WTC11 (cell line): ENCODE measurements around the gene ADAMTS2. TPM values are rescaled to one million over a fixed set of nuclear protein-coding genes. Genes with fewer than 3 reads are reported as not detected.

ENCODE experiments used
- ATAC-seq: fragments of 200-7000 bp; cut with Tn5 transposase; 2 replicates; pipeline ENCODE4 v1.10.0; 2021; ENCODE audit warnings: mild to moderate bottlenecking, moderate library complexity
- CTCF ChIA-PET: fragments of 300-600 bp; sonication (Branson Sonifier 250); formaldehyde crosslinking; loops from one replicate; lab custom pipeline; 2021; ENCODE audit warnings: antibody characterized with exemption; lab: Charles Lee
- POLR2A ChIA-PET: fragments of 350-600 bp; sonication (Branson Sonifier 250); formaldehyde crosslinking; loops from one replicate; lab custom pipeline; 2021; ENCODE audit warnings: antibody characterized with exemption; lab: Charles Lee
- DNase-seq: peaks from one replicate; pipeline ENCODE4 v3.0.0; 2021; ENCODE audit warnings: low spot score
- H3K27ac Mint-ChIP-seq: 2 replicates; pipeline ENCODE4 v1.8.0; 2021; ENCODE audit warnings: mixed read lengths
- H3K27me3 Mint-ChIP-seq: 2 replicates; pipeline ENCODE4 v1.8.0; 2021; ENCODE audit warnings: low read depth, mild to moderate bottlenecking, moderate library complexity, mixed read lengths
- H3K36me3 Mint-ChIP-seq: 2 replicates; pipeline ENCODE4 v1.8.0; 2021; ENCODE audit warnings: mixed read lengths
- H3K4me1 Mint-ChIP-seq: 2 replicates; pipeline ENCODE4 v1.8.0; 2022; ENCODE audit warnings: mixed read lengths
- H3K4me3 Mint-ChIP-seq: 2 replicates; pipeline ENCODE4 v1.8.0; 2021; ENCODE audit warnings: mild to moderate bottlenecking, moderate library complexity, mixed read lengths
- H3K9me3 Mint-ChIP-seq: 2 replicates; pipeline ENCODE4 v1.8.0; 2021; ENCODE audit warnings: mixed read lengths
- AFF4 ChIP-seq: sonication (generic); formaldehyde crosslinking; IDR thresholded peaks from 2 replicates; pipeline ENCODE4 v1.8.1; 2023; ENCODE audit warnings: mild to moderate bottlenecking, missing genetic modification reagents, borderline replicate concordance
- ARID4B ChIP-seq: sonication (generic); formaldehyde crosslinking; IDR thresholded peaks from 2 replicates; pipeline ENCODE4 v1.8.0; 2023; ENCODE audit warnings: missing genetic modification reagents, mild to moderate bottlenecking, borderline replicate concordance
- CREM ChIP-seq: sonication (generic); formaldehyde crosslinking; IDR thresholded peaks from 2 replicates; pipeline ENCODE4 v1.8.1; 2022; ENCODE audit warnings: mild to moderate bottlenecking, missing genetic modification reagents, moderate library complexity
- ERG ChIP-seq: fragments of 250-450 bp; sonication (Bioruptor Pico); IDR thresholded peaks from 2 replicates; pipeline ENCODE4 v1.8.0; 2021; ENCODE audit warnings: mild to moderate bottlenecking
- GRHL2 ChIP-seq: fragments of 250-450 bp; sonication (Bioruptor Pico); IDR thresholded peaks from 2 replicates; pipeline ENCODE4 v1.8.0; 2022; ENCODE audit warnings: mild to moderate bottlenecking, moderate library complexity; ENCODE audit not compliant: insufficient replicate concordance, severe bottlenecking
- IRF2 ChIP-seq: sonication (generic); formaldehyde crosslinking; IDR thresholded peaks from 2 replicates; pipeline ENCODE4 v1.8.0; 2022; ENCODE audit warnings: low read depth, missing genetic modification reagents, borderline replicate concordance
- MAX ChIP-seq: sonication (generic); formaldehyde crosslinking; IDR thresholded peaks from 2 replicates; pipeline ENCODE4 v1.8.0; 2022; ENCODE audit warnings: mild to moderate bottlenecking, missing genetic modification reagents
- MXD4 ChIP-seq: fragments of 250-450 bp; sonication (Bioruptor Pico); IDR thresholded peaks from 2 replicates; pipeline ENCODE4 v1.8.0; 2021; ENCODE audit warnings: mild to moderate bottlenecking, moderate library complexity, borderline replicate concordance
- MYBL2 ChIP-seq: sonication (generic); formaldehyde crosslinking; IDR thresholded peaks from 2 replicates; pipeline ENCODE4 v1.8.1; 2023; ENCODE audit warnings: mild to moderate bottlenecking, moderate library complexity, missing genetic modification reagents
- PRRX2 ChIP-seq: fragments of 250-450 bp; sonication (Bioruptor Pico); IDR thresholded peaks from 2 replicates; pipeline ENCODE4 v1.8.0; 2021; ENCODE audit warnings: mild to moderate bottlenecking
- SMAD3 ChIP-seq: sonication (generic); formaldehyde crosslinking; IDR thresholded peaks from 2 replicates; pipeline ENCODE4 v1.8.0; 2022; ENCODE audit warnings: missing genetic modification reagents, mild to moderate bottlenecking, borderline replicate concordance
- TCF7 ChIP-seq: sonication (generic); formaldehyde crosslinking; IDR thresholded peaks from 2 replicates; pipeline ENCODE4 v1.8.0; 2022; ENCODE audit warnings: mild to moderate bottlenecking, low read depth, missing genetic modification reagents, moderate library complexity
- ZBTB21 ChIP-seq: sonication (generic); formaldehyde crosslinking; IDR thresholded peaks from 2 replicates; pipeline ENCODE4 v1.8.1; 2023; ENCODE audit warnings: mild to moderate bottlenecking, missing genetic modification reagents, borderline replicate concordance
- ZNF138 ChIP-seq: sonication (generic); formaldehyde crosslinking; conservative IDR thresholded peaks from 2 replicates; pipeline ENCODE4 v1.8.1; 2022; ENCODE audit warnings: mild to moderate bottlenecking, moderate library complexity, missing genetic modification reagents
- ZNF416 ChIP-seq: fragments of 250-450 bp; sonication (Bioruptor Pico); IDR thresholded peaks from 2 replicates; pipeline ENCODE4 v1.9.0; 2021; ENCODE audit warnings: mild to moderate bottlenecking, inconsistent platforms
- ZNF425 ChIP-seq: fragments of 250-450 bp; sonication (Bioruptor Pico); conservative IDR thresholded peaks from 2 replicates; pipeline ENCODE4 v1.9.0; 2021; ENCODE audit warnings: mild to moderate bottlenecking
- total RNA-seq: library from RNA; stranded (reverse); gene quantifications from 3 replicates; pipeline ENCODE4 v1.2.3, GENCODE V29; 2021
- TF ChIP-seq, protein P1 (sequence below): fragments of 250-450 bp; sonication (Bioruptor Pico); IDR thresholded peaks from 2 replicates; pipeline ENCODE4 v1.9.0; 2021; ENCODE audit warnings: mild to moderate bottlenecking
- TF ChIP-seq, protein P2 (sequence below): fragments of 250-450 bp; sonication (Bioruptor Pico); IDR thresholded peaks from 2 replicates; pipeline ENCODE4 v1.9.0; 2021; ENCODE audit warnings: moderate library complexity, mild to moderate bottlenecking, inconsistent platforms, borderline replicate concordance

The ADAMTS2 gene
- total RNA-seq, 1 experiment from 2014 or later, result 11.2 TPM

- Mint-ChIP-seq H3K9me3 (peaks cover 16% of the 10 kb centered on the region), H3K36me3 (no peaks in the 10 kb centered on the region), H3K4me1 (no peaks in the 10 kb centered on the region), H3K27ac (no peak overlapping the region), H3K27me3 (no peaks in the 10 kb centered on the region), H3K4me3 (no peak overlapping the region)
- ATAC-seq (no peak), DNase-seq (no peak)
- POLR2A ChIA-PET, result no interaction called here
- CTCF ChIA-PET, result interaction anchor here (1.6 kb wide), 1 partner anchor 27 kb away, joined by 5 read pairs; no protein-coding TSS in a partner anchor
- TF ChIP-seq IRF2 (CRISPR knock-in tag) (no peak), ERG (CRISPR knock-in tag) (no peak), ZNF138 (CRISPR knock-in tag) (no peak), ZBTB21 (no peak), MXD4 (CRISPR knock-in tag) (no peak), ZNF416 (CRISPR knock-in tag) (no peak), TCF7 (CRISPR knock-in tag) (no peak), CREM (CRISPR knock-in tag) (no peak), AFF4 (CRISPR knock-in tag) (no peak), ARID4B (CRISPR knock-in tag) (no peak), PRRX2 (CRISPR knock-in tag) (no peak), ZNF425 (no peak), MAX (CRISPR knock-in tag) (no peak), MYBL2 (no peak), GRHL2 (CRISPR knock-in tag) (no peak), SMAD3 (CRISPR knock-in tag) (no peak)
- TF ChIP-seq, protein P1, sequence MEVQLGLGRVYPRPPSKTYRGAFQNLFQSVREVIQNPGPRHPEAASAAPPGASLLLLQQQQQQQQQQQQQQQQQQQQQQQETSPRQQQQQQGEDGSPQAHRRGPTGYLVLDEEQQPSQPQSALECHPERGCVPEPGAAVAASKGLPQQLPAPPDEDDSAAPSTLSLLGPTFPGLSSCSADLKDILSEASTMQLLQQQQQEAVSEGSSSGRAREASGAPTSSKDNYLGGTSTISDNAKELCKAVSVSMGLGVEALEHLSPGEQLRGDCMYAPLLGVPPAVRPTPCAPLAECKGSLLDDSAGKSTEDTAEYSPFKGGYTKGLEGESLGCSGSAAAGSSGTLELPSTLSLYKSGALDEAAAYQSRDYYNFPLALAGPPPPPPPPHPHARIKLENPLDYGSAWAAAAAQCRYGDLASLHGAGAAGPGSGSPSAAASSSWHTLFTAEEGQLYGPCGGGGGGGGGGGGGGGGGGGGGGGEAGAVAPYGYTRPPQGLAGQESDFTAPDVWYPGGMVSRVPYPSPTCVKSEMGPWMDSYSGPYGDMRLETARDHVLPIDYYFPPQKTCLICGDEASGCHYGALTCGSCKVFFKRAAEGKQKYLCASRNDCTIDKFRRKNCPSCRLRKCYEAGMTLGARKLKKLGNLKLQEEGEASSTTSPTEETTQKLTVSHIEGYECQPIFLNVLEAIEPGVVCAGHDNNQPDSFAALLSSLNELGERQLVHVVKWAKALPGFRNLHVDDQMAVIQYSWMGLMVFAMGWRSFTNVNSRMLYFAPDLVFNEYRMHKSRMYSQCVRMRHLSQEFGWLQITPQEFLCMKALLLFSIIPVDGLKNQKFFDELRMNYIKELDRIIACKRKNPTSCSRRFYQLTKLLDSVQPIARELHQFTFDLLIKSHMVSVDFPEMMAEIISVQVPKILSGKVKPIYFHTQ (CRISPR knock-in tag), result no peak
- TF ChIP-seq, protein P2, sequence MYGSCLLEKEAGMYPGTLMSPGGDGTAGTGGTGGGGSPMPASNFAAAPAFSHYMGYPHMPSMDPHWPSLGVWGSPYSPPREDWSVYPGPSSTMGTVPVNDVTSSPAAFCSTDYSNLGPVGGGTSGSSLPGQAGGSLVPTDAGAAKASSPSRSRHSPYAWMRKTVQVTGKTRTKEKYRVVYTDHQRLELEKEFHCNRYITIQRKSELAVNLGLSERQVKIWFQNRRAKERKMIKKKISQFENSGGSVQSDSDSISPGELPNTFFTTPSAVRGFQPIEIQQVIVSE (CRISPR knock-in tag), result no peak
These were observed 25.3 kb upstream of the ADAMTS2 start for GRCh38 chr5:179370490-179371120.
